Measurements from ENCODE around the gene ABHD2. TPM values are rescaled to one million over a fixed set of nuclear protein-coding genes. Genes with fewer than 3 reads are reported as not detected.
A peak's percentile ranks its signal among the peaks of the same experiment; 100 is the strongest.
"Not testable (repeated sequence)": the region's sequence is repeated elsewhere in the genome, so short reads cannot be mapped to it uniquely, and the experiment has no call there.

ABHD2 gene
- total and polyA plus RNA-seq, 12 donors, result 5.6 to 316 (median 135) TPM

DNA sequence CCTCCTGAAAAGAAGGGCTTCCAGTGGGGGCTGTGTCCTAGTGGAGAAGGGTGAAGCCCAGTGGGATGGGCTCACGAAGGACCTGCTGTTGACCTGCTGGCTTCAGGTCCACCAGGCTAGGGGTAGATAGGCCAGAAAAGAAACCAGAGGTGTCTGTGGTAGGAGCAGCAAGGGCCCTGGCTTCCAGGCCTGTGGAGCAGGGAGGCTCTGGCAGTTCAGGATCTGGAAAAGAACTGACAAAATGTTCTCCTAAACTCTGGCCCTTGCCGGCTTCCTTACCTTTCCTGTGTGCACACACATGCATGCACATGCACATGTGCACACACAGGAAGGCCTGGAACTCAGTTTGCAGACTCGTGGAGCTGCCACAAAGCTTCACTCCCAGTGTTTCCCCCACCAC, 49.7 kb downstream of the ABHD2 start:
- 71 to 82% (median 77%) methylated on average over 3 of the region's 3 CpGs for WGBS, 4 donors
- intact Hi-C loops (cut with DNase I), result no loop called here
- peaks cover 0 to 5% of the 10 kb centered on the region in 2 donors for H3K36me3 ChIP-seq (replicated peaks in 1 of 2)
- TF ChIP-seq POLR2A (IDR thresholded peaks at IDR 0.05), result no peak
- TF ChIP-seq, protein P1, sequence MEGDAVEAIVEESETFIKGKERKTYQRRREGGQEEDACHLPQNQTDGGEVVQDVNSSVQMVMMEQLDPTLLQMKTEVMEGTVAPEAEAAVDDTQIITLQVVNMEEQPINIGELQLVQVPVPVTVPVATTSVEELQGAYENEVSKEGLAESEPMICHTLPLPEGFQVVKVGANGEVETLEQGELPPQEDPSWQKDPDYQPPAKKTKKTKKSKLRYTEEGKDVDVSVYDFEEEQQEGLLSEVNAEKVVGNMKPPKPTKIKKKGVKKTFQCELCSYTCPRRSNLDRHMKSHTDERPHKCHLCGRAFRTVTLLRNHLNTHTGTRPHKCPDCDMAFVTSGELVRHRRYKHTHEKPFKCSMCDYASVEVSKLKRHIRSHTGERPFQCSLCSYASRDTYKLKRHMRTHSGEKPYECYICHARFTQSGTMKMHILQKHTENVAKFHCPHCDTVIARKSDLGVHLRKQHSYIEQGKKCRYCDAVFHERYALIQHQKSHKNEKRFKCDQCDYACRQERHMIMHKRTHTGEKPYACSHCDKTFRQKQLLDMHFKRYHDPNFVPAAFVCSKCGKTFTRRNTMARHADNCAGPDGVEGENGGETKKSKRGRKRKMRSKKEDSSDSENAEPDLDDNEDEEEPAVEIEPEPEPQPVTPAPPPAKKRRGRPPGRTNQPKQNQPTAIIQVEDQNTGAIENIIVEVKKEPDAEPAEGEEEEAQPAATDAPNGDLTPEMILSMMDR (IDR thresholded peaks at IDR 0.05), result no peak
- H3K27ac ChIP-seq, result peak overlapping the region in 4 of 5 donors; percentile 53 to 79 (median 69)
- H3K4me3 ChIP-seq, result no peak overlapping the region
- no peaks in the 10 kb centered on the region for H3K27me3 ChIP-seq
- no peak for DNase-seq
- H3K4me1 ChIP-seq (replicated peaks in 1 of 2), result peaks cover 44 to 91% of the 10 kb centered on the region in 2 donors
- H3K9me3 ChIP-seq (replicated peaks in 1 of 3), result no peaks in the 10 kb centered on the region

DNA sequence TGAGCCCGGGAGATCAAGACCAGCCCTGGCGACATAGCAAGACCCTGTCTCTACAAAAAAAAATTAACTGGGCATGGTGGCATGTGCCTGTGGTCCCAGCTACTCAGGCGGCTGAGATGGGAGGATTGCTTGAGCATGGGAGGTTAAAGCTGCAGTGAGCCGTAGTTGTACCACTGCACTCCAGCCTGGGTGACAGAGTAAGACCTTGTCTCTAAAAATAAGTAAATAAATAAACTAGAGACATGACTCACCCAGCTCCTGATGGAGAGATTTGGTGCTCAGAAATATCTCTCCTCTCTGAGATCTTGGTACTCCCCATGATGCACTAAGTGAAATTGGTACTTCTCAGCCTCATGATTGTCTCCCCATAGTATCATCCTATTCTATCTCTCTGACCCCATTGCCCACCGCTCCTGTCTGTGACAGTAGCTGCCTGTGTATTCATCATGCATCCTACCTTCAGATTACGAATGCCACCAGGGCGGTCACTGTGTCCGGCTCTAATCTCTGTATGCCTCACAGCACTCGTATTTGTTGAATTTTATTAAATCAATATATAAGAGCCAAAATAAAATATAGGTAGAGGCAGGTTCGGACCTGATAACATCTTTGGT, 50.9 kb downstream of the ABHD2 start:
- peak in 4 of 7 donors; percentile 42 to 58 (median 46) for DNase-seq
- Histone ChIP-seq H3K4me3 (no peak overlapping the region), H3K9me3 (replicated peaks in 1 of 3) (no peaks in the 10 kb centered on the region), H3K4me1 (replicated peaks in 1 of 2) (peaks cover 39 to 95% of the 10 kb centered on the region in 2 donors), H3K27me3 (no peaks in the 10 kb centered on the region), H3K27ac (peak overlapping the region in 3 of 5 donors; percentile 57 to 76 (median 75)), H3K36me3 (replicated peaks in 1 of 2) (peaks cover 0 to 5% of the 10 kb centered on the region in 2 donors)
- 61 to 69% (median 66%) methylated on average over 10 of the region's 10 CpGs for WGBS, 4 donors
- intact Hi-C loops (cut with DNase I), result no loop called here
- TF ChIP-seq, protein P1 (IDR thresholded peaks at IDR 0.05), result no peak
- no peak for TF ChIP-seq POLR2A (IDR thresholded peaks at IDR 0.05)

DNA sequence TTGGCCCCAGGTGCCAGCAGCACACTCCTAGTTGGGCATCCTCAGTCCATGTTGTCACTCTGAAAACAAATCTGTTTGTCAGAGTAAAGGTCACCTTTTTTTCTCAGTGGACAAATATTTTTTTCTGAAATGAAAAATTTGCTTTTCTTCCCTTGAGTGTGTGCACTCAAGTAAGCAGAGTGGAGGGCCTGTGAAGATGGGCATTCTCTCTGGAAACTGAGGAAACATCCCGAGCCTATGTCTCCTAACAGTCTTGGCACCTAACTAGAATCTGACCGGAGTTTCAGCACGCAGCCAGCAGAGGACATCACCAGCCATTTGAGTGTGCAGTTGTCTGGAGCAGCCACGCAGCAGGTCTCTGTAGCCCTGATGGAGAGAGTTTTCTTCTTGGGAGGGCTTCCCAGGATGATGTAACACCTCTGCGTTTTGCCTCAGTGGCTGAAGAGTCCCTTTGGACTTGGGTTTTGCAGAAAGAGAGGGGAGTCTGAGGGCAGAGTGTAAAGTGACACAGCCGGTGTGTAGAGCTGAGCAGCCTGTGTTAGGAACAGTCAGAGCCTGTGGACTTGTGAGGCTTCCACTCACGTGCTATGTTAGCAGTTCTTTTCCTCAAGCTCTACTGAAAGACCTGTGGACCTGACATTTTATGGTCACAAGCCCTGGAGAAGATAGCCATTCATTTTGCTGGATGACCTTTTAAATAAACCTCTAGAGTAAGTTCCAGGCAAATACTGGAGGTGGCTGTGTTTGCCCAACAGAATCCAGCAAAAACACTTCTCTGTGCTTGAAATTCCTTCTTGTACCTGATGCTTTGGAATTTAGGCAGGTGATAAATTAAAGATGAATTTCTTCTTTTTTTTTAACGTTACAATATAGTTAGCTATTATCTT, 51.6 kb downstream of the ABHD2 start:
- no peak for DNase-seq
- no peaks in the 10 kb centered on the region for H3K9me3 ChIP-seq (replicated peaks in 1 of 3)
- H3K27ac ChIP-seq, result peak overlapping the region in 2 of 5 donors; percentile 75 to 76
- intact Hi-C loops (cut with DNase I), result no loop called here
- 66 to 80% (median 67%) methylated on average over 8 of the region's 8 CpGs for WGBS, 4 donors
- no peaks in the 10 kb centered on the region for H3K27me3 ChIP-seq
- no peak overlapping the region for H3K4me3 ChIP-seq
- H3K4me1 ChIP-seq (replicated peaks in 1 of 2), result peaks cover 36 to 92% of the 10 kb centered on the region in 2 donors
- H3K36me3 ChIP-seq (replicated peaks in 1 of 2), result peaks cover 0 to 5% of the 10 kb centered on the region in 2 donors
- no peak for TF ChIP-seq POLR2A (IDR thresholded peaks at IDR 0.05)
- TF ChIP-seq, protein P1 (IDR thresholded peaks at IDR 0.05), result peak in 1 of 6 experiments; percentile 8

DNA sequence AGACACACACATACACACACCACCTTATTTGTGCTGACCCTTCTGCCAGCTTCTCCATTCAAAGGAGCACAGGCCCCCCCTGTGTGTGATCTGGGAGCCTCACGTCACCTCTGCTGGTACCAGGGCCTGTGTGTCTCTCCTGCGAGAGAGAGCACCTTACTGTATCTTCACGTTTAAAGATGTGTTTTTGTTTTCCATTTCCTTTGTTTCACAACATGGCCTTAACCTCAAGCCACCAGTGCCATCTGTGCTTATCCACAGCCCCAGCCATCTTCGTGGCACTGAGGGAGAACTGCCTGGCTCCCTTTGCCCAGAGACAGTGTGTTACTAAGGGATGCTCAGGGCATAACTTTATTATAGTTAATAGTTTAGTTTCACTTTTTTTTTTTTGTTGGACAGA, 52.3 kb downstream of the ABHD2 start:
- Histone ChIP-seq H3K4me1 (replicated peaks in 1 of 2) (peaks cover 36 to 87% of the 10 kb centered on the region in 2 donors), H3K27me3 (no peaks in the 10 kb centered on the region), H3K36me3 (replicated peaks in 1 of 2) (peaks cover 0 to 5% of the 10 kb centered on the region in 2 donors), H3K4me3 (no peak overlapping the region), H3K27ac (peak overlapping the region in 2 of 5 donors; percentile 7 to 76), H3K9me3 (replicated peaks in 1 of 3) (no peaks in the 10 kb centered on the region)
- no peak for TF ChIP-seq POLR2A (IDR thresholded peaks at IDR 0.05)
- TF ChIP-seq, protein P1 (IDR thresholded peaks at IDR 0.05), result no peak
- 41 to 54% (median 47%) methylated on average over 4 of the region's 4 CpGs for WGBS, 4 donors
- intact Hi-C loops (cut with DNase I), result no loop called here
- DNase-seq, result no peak

DNA sequence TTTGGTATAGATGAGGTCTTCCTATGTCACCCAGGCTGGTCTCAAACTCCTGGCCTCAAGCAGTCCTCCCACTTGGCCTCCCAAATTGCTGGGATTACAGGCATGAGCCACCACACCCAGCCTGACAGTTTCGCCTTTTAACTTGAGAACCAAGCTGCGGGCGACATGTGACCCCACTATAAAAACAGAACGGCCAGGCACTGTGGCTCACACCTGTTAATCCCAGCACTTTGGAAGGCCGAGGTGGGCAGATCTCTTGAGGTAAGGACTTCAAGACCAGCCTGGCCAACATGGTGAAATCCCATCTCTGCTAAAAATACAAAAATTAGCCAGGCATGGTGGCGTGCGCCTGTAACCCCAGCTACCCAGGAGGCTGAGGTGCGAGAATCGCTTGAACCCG, 52.9 kb downstream of the ABHD2 start:
- peaks cover 36 to 82% of the 10 kb centered on the region in 2 donors for H3K4me1 ChIP-seq (replicated peaks in 1 of 2)
- H3K9me3 ChIP-seq (replicated peaks in 1 of 3); H3K36me3 ChIP-seq (replicated peaks in 1 of 2); H3K4me3 ChIP-seq; DNase-seq; H3K27me3 ChIP-seq; intact Hi-C loops (cut with DNase I): not testable (repeated sequence)
- peak overlapping the region in 1 of 5 donors; percentile 1 for H3K27ac ChIP-seq
- WGBS, 4 donors, result 96 to 100% (median 98%) methylated on average over 10 of the region's 10 CpGs

Measured in adrenal gland (tissue), 12 donors.